Head of caudate nucleus (tissue), 42 donors: Measurements from ENCODE around the gene TRIM71.
"Not testable (repeated sequence)": the region's sequence is repeated elsewhere in the genome, so short reads cannot be mapped to it uniquely, and the experiment has no call there.

Experiments used
- DNase-seq, 42 donors: peaks; one replicate each; pipeline versions ENCODE4 v3.0.0 to v3.0.0-alpha.2; 2020 to 2021; ENCODE audit warnings: mixed read lengths in 7 of 42
- intact Hi-C: fragments of 100-400 bp; cut with DNase I; formaldehyde crosslinking; loops from one replicate; pipeline ENCODE4 v1.15.0; 2022

Gene TRIM71

DNA sequence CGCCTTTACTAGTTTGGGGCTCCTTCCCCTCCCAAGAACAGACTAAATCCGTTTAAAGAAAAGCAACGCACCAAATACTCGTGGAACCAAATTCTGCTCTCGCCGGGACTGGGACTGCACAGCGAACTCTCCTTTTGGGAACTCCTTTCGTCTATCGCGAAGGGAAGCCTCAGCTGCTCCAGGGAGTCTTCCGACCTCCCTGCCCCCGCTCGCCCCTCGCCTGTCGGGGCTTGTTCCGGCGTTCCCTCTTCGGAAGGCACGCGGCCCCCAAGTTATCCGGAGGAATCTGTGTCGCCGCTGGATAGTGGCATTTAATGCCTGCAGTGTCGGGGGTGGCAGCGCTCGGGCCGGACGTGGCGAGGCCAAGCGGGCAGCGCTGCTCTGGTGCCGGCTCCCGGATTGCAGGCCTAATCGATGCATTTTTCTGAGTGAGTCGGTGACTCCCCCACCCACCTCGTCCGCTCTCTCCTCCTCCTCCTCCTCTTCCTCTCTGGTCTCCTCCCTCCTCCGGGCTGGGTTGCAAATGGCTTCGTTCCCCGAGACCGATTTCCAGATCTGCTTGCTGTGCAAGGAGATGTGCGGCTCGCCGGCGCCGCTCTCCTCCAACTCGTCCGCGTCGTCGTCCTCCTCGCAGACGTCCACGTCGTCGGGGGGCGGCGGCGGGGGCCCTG, at the start of gene TRIM71:
Gene TRIM71, plus strand, starts transcription at position 440 of the 671 bp plus-strand sequence. Its CDS starts 84 bp downstream, at position 524.
- intact Hi-C loops: no loop called here

DNA sequence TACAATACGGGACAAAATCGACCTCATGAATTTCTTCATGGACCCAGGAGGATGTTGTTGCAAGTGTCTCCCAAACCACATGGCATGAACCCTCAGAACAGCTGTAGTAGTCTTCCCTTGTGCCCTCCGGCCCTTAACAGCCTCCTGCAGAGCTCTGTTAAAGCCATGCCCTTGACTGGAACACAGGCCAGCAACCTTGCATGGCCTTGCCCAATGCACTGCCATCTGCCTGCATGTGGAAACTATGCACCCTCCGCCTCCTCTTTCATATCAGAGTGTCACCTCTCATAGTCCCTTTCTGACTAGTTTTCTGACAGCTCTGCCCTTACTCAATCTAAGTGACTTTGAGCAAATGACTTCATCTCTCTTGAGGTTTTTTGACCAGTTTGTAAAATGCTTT, 39.4 kb upstream of the TRIM71 start:
- DNase-seq: no peak

More for the DNA sequence above, at the start of gene TRIM71:
- peak in 21 of 42 donors; percentile 3 to 53 (median 23) for DNase-seq

DNA sequence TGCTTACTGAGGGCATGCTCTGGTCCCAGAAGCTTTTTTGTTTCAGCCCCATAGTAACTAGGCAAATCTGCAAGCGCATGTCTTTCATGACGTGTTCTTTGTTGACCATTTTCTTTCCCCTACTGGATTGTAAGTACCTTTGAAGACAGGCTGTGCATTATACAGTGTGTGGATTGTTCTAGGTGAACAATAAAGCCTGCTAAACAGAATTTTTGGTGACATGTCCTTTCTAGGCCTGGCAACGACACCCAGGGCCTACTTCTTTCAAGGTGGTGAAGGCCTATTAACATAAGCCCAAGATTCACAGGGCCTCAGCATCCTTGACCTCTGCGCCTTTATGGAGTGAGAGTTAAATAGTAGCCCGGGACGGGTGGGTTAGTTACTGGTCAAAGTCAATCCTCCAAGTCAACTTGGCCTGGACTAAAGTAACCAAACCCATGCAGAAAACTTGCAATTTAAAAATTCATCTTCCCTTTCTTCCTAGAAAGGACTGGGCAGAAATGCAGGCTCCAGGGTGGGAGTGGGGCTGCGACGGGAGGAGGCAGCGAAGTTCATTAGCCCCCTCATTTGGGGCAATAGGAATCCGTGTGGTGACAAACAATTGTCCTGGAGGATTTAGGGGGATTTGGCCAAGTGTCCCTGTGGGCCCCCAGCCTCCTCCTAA, 37.6 kb upstream of the TRIM71 start:
- intact Hi-C loops: no loop called here
- no peak for DNase-seq

More for the DNA sequence above, 39.4 kb upstream of the TRIM71 start:
- intact Hi-C loops: loop anchor here (2.0 kb wide), 1 partner anchor 20 kb away; no protein-coding TSS in a partner anchor

DNA sequence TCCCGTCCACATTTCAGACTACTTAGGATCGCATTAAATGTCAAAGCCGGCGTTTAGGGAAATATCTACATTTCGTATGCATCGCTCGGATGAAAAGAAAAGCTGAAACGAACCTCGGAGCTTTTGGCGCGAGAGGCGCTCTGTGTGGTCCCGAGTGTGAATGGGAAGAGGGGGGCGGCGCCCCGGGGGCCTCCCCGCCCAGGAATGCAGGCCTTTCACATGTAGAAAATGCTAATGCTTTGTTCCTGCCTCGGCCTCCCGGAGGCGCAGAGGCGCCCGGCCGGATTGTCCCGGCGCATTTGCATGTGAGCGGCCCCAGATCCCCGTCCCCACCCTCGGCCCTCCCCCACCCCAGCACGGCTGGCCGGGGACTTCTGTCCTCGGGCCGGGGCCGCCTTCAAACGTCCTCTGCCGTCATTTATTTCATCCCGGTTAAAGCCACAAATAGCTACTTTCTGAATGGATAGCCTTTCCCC, 37.0 kb upstream of the TRIM71 start:
- intact Hi-C loops: no loop called here
- DNase-seq: peak in 30 of 42 donors; percentile 3 to 50 (median 17)

DNA sequence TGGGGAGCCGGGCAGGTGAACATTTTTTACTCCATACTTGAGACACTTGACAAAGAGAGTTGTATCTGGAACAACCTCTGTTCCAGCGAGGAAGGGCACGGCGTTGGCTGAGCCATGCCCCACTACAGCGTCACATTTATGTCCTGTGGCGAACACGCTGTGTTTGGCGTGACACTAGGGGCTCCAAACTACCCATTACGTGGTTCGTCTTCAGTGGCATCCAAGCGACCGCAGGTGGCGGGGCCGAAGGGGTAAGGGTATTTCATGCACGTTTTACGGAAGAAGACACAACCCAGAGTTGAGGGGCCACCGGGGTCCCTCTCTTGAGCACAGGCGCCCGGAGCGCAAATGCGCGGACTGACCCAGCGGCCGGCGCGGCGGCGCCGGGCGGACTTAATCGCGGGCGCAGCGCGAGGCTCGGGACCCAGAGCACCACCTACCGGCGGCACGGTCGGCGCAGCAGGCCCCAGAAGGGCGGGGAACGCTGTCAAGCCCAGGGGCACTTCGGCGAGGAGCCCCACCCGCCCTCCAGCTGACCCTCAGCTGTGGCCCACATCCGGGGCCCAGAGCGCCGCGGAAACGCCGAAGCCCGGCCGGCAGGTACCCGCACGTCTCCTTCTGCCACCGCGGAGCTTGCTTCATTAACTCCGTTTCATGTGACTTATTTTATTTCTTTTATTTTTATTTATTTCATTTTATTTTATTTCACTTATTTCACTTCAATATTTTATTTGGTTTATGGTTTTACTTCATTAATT, 36.4 kb upstream of the TRIM71 start:
- intact Hi-C loops: no loop called here

DNA sequence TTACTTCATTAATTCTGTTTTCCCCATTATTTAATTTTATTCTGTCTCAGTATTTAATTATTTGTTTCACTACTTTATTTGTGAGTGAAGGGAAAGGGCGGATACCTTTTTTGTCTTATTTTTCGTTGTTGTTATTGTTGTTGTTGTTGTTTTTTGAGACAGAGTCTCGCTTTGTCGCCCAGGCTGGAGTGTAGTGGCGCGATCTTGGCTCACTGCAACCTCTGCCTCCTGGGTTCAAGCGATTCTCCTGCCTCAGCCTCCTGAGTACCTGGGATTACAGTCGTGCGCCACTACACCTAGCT, 35.9 kb upstream of the TRIM71 start:
- intact Hi-C loops, DNase-seq: not testable (repeated sequence)

More for the DNA sequence above, 36.4 kb upstream of the TRIM71 start:
- DNase-seq: peak; percentile 23 to 88 (median 76)

DNA sequence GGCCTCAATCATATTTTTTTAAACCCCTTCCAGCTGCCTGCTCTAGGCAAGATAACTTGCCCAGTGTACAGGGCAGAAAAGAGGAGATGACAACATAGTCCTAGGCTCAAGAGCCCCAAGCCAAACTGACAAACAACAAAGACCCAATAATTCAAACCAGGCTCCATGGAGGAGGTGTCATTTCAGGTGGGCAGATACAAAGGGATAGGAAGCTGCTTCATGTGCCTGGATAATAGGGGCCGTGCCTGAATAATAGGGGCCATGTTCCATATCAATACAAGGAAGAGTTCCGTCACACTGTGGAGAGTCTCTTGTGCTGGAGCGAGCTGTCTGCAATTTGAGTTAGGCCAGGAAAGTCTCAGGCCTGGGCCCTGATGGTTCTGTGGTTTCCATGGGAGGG, 35.4 kb upstream of the TRIM71 start:
- no peak for DNase-seq
- intact Hi-C loops: no loop called here

DNA sequence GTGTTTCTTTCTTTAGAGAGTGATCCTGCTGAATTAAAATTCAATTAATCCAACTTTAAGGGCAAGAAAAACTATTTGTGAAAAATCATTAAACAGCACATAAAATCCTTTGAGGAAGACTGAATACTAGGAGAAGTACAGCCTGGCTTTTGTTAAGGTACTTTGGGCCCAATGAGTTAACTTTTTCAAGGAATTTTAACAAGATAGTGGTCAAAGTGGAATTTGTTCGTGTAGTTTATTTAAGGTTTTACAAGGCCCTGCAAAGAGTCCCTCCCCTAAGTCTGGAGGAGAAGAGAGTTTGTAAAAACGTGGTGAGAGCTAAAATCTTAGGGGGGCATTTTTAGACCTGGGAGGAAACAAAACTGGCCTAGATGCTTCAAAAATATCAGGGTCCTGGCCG, 26.0 kb upstream of the TRIM71 start:
- DNase-seq: no peak
- intact Hi-C loops: no loop called here

DNA sequence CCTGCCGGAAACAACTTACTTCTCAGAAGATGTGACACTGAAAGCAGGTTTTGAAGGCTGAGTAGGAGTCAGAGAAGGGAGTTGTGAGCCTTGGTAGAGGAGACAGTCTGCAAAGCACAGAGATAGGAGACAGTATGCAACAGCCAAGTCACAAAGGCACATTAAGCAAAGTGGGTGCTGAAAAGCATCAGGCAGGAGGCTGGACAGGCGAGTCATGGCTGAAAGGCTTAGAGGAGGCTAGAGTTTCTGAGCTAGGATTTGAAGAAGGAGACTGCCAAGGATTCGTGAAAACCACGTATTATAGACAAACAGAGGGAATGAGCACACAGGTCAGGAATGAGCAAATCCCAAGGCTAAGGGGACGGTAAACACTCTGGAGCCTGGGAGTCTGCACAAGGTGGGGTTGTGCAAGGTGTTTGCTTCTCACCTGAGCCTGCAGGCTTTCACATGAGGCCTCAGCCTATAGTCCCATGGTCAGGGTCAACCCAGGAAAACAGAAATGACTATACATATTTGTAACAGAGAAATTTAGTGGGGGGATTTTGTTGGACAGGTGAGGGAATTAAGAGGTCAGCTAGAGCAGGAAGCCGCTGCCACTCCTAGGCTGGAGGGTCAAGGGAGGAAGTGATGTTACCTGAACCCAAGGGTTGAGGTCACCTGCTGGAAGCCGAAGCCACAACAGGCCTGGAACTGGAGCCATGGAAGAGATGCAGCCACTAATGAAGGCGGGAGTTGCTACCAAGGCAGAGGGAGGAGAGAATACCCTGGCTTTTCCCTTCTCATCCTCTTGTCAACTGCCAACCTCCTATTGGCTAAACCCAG, 23.1 kb upstream of the TRIM71 start:
- intact Hi-C loops: no loop called here
- DNase-seq: peak in 10 of 42 donors; percentile 3 to 66 (median 15)

DNA sequence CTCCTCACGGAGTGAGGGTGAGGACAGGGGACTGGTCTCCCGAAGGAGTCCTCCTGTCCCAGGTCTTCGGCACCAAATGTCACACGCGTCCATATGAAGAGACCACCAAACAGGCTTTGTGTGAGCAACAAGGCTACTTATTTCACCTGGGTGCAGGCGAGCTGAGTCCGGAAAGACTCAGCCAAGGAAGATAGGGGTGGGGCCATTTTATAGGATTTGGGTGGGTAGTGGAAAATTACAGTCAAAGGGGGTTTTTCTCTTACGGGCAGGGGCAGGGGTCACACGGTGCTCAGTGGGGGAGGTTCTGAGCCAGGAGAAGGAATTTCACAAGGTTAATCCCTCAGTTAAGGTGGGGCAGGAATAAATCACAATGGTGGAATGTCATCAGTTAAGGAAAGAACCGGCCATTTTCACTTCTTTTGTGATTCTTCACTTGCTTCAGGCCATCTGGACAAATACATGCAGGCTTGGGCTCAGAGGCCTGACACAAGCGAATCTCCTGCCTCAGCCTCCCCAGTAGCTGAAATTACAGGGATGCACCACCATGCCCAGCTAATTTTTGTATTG, 21.3 kb upstream of the TRIM71 start:
- DNase-seq, intact Hi-C loops: not testable (repeated sequence)

DNA sequence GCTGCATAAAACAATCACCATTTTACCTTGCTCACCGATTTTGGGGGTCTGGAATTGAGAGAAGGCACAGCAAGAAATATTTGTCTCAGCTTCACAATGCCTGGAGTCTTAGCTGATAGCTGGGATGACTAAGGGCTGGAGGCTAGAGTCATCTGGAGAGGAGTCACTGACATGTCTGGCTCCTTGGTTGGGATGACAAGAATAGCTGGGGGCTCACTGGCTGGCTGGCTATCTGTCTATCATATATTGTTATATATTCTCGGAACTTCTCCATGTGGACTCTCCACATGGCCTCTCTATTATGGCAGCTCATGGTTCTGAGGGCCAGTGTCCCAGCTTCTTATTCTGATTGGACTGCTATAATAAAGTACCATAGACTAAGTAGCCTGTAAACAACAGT, 20.0 kb upstream of the TRIM71 start:
- intact Hi-C loops: no loop called here
- no peak for DNase-seq

DNA sequence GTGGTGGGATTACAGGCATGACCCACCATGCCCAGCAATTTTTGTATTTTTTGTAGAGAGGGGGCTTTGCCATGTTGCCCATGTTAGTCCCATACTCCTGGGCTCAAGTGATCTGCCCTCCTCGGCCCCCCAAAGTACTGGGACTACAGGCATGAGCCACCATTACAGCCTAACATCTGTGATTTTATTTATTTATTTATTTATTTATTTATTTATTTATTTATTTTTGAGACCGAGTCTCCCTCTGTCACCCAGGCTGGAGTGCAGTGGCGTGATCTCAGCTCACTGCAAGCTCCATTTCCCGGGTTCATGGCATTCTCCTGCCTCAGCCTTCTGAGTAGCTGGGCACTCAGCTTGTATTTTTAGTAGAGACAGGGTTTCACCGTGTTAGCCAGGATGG, 16.4 kb upstream of the TRIM71 start:
- intact Hi-C loops: not testable (repeated sequence)
- DNase-seq: peak in 1 of 42 donors; percentile 1

DNA sequence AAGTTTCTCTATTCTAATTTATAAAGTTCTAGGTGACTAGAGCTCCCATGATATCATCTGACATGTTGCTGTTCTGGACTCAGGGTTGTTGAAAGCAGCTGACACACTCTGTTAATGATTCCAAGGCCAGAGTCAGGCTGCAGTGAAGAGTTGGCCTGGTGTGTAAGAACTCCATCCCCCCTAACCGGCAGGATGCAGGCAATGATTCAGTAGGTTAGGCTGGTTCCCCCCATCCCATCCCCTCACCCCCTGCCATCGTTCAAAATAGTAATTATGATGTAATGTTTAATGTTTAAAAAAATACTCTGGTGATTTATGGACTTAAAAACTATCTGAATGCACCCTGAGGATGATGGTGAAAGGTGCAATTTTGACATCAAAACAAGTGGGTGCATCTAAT, 4.6 kb upstream of the TRIM71 start:
- no peak for DNase-seq

DNA sequence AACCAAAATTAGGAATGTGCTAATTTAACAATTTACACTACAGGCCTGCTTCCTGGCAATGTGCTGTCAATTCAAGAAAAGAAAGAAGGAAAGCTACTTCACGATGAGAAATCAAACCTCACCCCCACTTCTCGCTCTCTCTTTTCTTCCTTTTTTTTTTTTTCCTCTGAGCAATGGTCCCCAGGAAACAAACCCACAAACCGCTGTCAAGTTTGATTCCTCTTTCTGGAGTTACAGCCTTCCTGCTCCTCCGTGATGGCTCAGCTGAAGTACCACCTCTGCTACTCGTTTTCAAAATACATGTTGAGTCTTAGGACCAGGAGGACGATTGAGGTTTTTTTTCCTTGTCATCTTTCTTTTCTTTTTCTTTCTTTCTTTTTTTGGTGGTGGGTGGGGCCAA, 3.4 kb upstream of the TRIM71 start:
- intact Hi-C loops: no loop called here
- DNase-seq: peak in 2 of 42 donors; percentile 10 to 46

More for the DNA sequence above, 4.6 kb upstream of the TRIM71 start:
- intact Hi-C loops: no loop called here

DNA sequence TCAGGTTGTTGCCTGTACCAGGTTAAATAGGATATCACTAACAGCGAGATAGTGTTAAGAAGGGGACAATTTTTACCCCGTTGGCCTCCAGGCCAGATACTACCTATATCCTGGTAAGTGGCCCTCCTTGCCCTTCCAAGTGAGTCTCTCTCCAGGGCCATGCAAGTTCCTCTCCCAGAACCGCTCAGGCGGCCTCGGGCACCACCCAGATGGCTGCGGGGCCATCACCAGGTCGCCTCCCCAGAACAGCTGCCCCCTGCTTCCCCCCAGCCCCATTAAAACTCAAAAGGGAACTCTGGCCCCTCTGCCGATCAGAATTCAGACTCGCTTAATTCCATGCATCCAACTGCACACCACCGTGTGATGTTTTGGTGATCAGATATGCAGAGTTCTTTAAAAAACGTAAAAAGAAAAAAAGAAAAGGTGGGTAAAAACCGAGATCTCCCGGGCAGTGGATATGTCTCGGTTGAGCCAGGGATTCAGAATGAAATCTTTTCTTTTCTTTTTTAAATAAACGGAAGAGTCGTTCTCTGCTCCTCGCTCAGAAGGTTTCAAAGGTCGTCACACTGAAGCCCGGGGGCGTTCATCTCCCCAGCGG, 1.9 kb upstream of the TRIM71 start:
- DNase-seq: peak in 3 of 42 donors; percentile 8 to 24 (median 11)

DNA sequence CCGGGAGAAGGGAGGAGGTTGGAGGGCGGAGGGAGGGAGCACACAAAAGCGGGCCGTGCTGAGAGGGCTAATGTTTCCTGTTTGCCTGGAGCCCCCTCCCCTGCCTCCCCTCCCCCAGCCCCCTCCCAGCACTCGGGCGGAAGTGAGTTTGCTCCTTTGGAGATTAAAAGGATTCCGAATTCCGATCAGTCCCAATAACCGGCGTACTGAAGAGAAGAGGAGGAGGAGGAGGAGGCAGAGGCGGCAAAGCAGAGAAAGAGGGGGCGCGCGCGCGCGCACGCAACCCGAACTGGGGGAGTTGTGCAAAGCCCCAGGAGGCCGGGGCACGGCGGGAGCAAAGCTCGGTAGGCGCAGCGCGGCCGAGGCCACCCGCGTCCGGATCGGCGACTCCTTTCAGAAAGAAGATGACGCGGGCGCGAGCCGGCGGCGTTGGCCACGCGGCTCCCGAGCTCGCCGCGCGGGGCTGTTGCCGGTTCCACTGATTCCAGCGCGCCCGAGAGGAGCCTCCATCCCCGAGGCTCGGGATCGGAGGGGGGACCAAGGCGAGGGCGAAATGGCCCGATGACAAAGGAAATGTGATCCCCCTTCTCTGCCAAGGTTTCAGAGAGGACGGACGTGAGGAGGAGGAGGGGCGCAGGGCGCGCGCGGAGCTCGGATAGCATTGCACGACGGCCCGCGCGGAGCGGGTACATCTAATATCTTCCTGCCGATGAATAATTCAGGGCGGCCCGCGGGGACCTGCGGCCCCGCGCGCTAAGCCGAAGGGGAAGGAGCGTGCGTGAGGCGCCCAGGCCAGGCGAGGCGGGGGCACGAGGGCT, 1.1 kb upstream of the TRIM71 start:
- intact Hi-C loops: no loop called here
- DNase-seq: peak in 37 of 42 donors; percentile 13 to 79 (median 50)

More for the DNA sequence above, 1.9 kb upstream of the TRIM71 start:
- intact Hi-C loops: no loop called here

DNA sequence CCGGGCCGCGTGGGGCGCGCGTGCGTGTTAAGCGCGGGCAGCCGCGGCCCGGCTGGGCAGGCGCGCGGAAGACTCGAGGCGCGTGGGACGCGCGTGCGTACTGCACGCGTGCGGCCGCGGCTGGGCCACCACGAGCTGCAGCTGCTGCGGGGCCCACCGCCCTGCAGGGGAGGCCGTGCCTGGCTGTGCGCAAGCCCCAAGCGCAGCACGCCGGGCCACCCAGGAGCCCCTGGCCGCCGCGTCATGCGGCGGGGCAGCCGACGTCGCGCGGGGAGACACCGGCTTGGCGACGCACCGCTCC, 590 bp upstream of the TRIM71 start:
- intact Hi-C loops: no loop called here
- DNase-seq: peak in 14 of 42 donors; percentile 10 to 68 (median 24)
